Endodermal cell (in vitro differentiated cells): ENCODE results near the gene KDELR3. TPM values are rescaled to one million over a fixed set of nuclear protein-coding genes. Genes with fewer than 3 reads are reported as not detected.

Source experiments
- DNase-seq: peaks from one replicate; pipeline ENCODE4 v3.0.0-alpha.2; 2017
- H3K27ac ChIP-seq: 2 replicates; pipeline ENCODE4 v1.5.1; 2013; ENCODE audit warnings: mild to moderate bottlenecking, low read depth, low read length, moderate library complexity
- H3K27me3 ChIP-seq: 2 replicates; pipeline ENCODE4 v1.6.1; 2013; ENCODE audit warnings: mild to moderate bottlenecking, low read length, moderate library complexity; ENCODE audit not compliant: insufficient read depth, control insufficient read depth, poor library complexity, severe bottlenecking
- H3K36me3 ChIP-seq: 2 replicates; pipeline ENCODE4 v1.7.0; 2013; ENCODE audit warnings: mild to moderate bottlenecking, low read length, moderate library complexity; ENCODE audit not compliant: control insufficient read depth, insufficient read depth
- H3K4me1 ChIP-seq: one replicate; pipeline ENCODE4 v1.7.0; 2013; ENCODE audit warnings: low read length; ENCODE audit not compliant: control insufficient read depth, insufficient read depth
- H3K4me3 ChIP-seq: 2 replicates; pipeline ENCODE4 v1.5.1; 2013; ENCODE audit warnings: mild to moderate bottlenecking, low read length, moderate library complexity
- H3K9ac ChIP-seq: 2 replicates; pipeline ENCODE4 v1.6.1; 2013; ENCODE audit warnings: mild to moderate bottlenecking, low read length, moderate library complexity; ENCODE audit not compliant: poor library complexity, severe bottlenecking; ENCODE audit errors: extremely low read depth
- H3K9me3 ChIP-seq: 2 replicates; pipeline ENCODE4 v1.6.1; 2013; ENCODE audit warnings: mild to moderate bottlenecking, low read length, moderate library complexity; ENCODE audit not compliant: control insufficient read depth
- H3K27ac Mint-ChIP-seq: 2 replicates; pipeline ENCODE4 v1.8.0; 2020; ENCODE audit warnings: mixed read lengths
- H3K27me3 Mint-ChIP-seq: 2 replicates; pipeline ENCODE4 v1.8.0; 2021; ENCODE audit warnings: mild to moderate bottlenecking, mixed read lengths; ENCODE audit not compliant: insufficient read depth
- H3K36me3 Mint-ChIP-seq: 2 replicates; pipeline ENCODE4 v1.8.0; 2020; ENCODE audit warnings: low read depth, mixed read lengths
- H3K4me1 Mint-ChIP-seq: 2 replicates; pipeline ENCODE4 v1.8.0; 2020; ENCODE audit warnings: mixed read lengths
- H3K4me3 Mint-ChIP-seq: 2 replicates; pipeline ENCODE4 v1.8.0; 2020; ENCODE audit warnings: mild to moderate bottlenecking, moderate library complexity, mixed read lengths
- H3K9me3 Mint-ChIP-seq: 2 replicates; pipeline ENCODE4 v1.8.0; 2020; ENCODE audit warnings: mild to moderate bottlenecking, mixed read lengths
- CTCF ChIP-seq: fragments of 200-600 bp; sonication (generic); conservative IDR thresholded peaks from 2 replicates; pipeline ENCODE4 v1.5.0; 2021; ENCODE audit warnings: antibody characterized with exemption, mild to moderate bottlenecking
- WGBS, 2 experiments: methylation state at CpG; one replicate each; pipeline versions ENCODE4 v1.1.5 to v1.1.7; 2013; ENCODE audit warnings: missing lambda C conversion rate in 2 of 2, mixed read lengths in 1 of 2; ENCODE audit not compliant: insufficient coverage in 1 of 2, insufficient read length in 1 of 2; 5-methylcytosine and 5-hydroxymethylcytosine counted together
- total RNA-seq, 2 donors: library from RNA; stranded (reverse); fragmentation: NEBNext Ultra II Directional in 1 of 2; extraction: Animal tissue kit (Norgen Biotek cat#: 25700) in 1 of 2; gene quantifications; 2 replicates in 1 of 2; 3 replicates in 1 of 2; pipeline ENCODE4 v1.2.1, GENCODE V29; 2021

The KDELR3 gene
- total RNA-seq, 2 donors from 2014 or later, result 11.4 to 14.9 TPM

GRCh38 chr22:38441620-38442287, 26.1 kb upstream of the KDELR3 start:
- Mint-ChIP-seq H3K36me3 (no peaks in the 10 kb centered on the region), H3K4me1 (no peaks in the 10 kb centered on the region), H3K4me3 (no peak overlapping the region), H3K9me3 (no peaks in the 10 kb centered on the region), H3K27ac (no peak overlapping the region), H3K27me3 (peaks cover 10% of the 10 kb centered on the region)
- WGBS, 2 experiments, result 88 to 89% methylated on average over 12 to 16 of the region's 16 CpGs
- H3K4me3 ChIP-seq, result no peak overlapping the region
- H3K4me1 ChIP-seq, result no peaks in the 10 kb centered on the region
- H3K27ac ChIP-seq, result no peak overlapping the region
- no peaks in the 10 kb centered on the region for H3K36me3 ChIP-seq
- no peaks in the 10 kb centered on the region for H3K27me3 ChIP-seq
- TF ChIP-seq CTCF, result no peak
- no peak overlapping the region for H3K9ac ChIP-seq
- H3K9me3 ChIP-seq, result no peaks in the 10 kb centered on the region
- DNase-seq, result no peak

GRCh38 chr22:38442967-38443627, 24.8 kb upstream of the KDELR3 start:
- H3K9me3 Mint-ChIP-seq, result no peaks in the 10 kb centered on the region
- H3K27ac Mint-ChIP-seq, result no peak overlapping the region
- no peak overlapping the region for H3K9ac ChIP-seq
- no peaks in the 10 kb centered on the region for H3K4me1 ChIP-seq
- H3K9me3 ChIP-seq, result no peaks in the 10 kb centered on the region
- 82 to 91% methylated on average over 4 to 13 of the region's 13 CpGs for WGBS, 2 experiments
- no peaks in the 10 kb centered on the region for H3K36me3 Mint-ChIP-seq
- no peak for TF ChIP-seq CTCF
- H3K4me1 Mint-ChIP-seq, result no peaks in the 10 kb centered on the region
- no peaks in the 10 kb centered on the region for H3K27me3 ChIP-seq
- no peak overlapping the region for H3K4me3 Mint-ChIP-seq
- H3K36me3 ChIP-seq, result no peaks in the 10 kb centered on the region
- H3K27ac ChIP-seq, result no peak overlapping the region
- no peak overlapping the region for H3K4me3 ChIP-seq
- DNase-seq, result no peak
- H3K27me3 Mint-ChIP-seq, result peaks cover 10% of the 10 kb centered on the region

- no peaks in the 10 kb centered on the region for H3K4me1 ChIP-seq
- Mint-ChIP-seq H3K36me3 (no peaks in the 10 kb centered on the region), H3K27me3 (peaks cover 12% of the 10 kb centered on the region), H3K9me3 (no peaks in the 10 kb centered on the region), H3K4me1 (no peaks in the 10 kb centered on the region), H3K4me3 (no peak overlapping the region), H3K27ac (no peak overlapping the region)
- 85 to 89% methylated on average over 14 to 21 of the region's 21 CpGs for WGBS, 2 experiments
- H3K27me3 ChIP-seq, result no peaks in the 10 kb centered on the region
- DNase-seq, result no peak
- no peaks in the 10 kb centered on the region for H3K9me3 ChIP-seq
- H3K27ac ChIP-seq, result no peak overlapping the region
- TF ChIP-seq CTCF, result no peak
- no peak overlapping the region for H3K9ac ChIP-seq
- no peak overlapping the region for H3K4me3 ChIP-seq
- no peaks in the 10 kb centered on the region for H3K36me3 ChIP-seq
Observed at GRCh38 chr22:38443628-38444521, 24.0 kb upstream of the KDELR3 start.
